Gastroesophageal sphincter (tissue), 4 donors: ENCODE measurements around the gene MACROD2. TPM values are rescaled to one million over a fixed set of nuclear protein-coding genes. Genes with fewer than 3 reads are reported as not detected.

Experiments
- ATAC-seq: fragments of 150-250 bp; one replicate; pipeline ENCODE4 v1.9.1; 2016; ENCODE audit warnings: mild to moderate bottlenecking, moderate library complexity
- H3K27ac ChIP-seq, 4 donors: fragments of 200-600 bp; sonication (generic) in 3 of 4; 1 replicate in 3 of 4; 2 replicates in 1 of 4; pipeline ENCODE4 v1.5.1; 2016 to 2019
- H3K27me3 ChIP-seq: fragments of 200-600 bp; sonication (generic); one replicate; pipeline ENCODE4 v1.5.1; 2019
- H3K36me3 ChIP-seq, 2 donors: fragments of 200-600 bp; sonication (generic); one replicate each; pipeline ENCODE4 v1.5.1; 2019; ENCODE audit warnings: control low read depth in 1 of 2
- H3K4me1 ChIP-seq, 3 donors: fragments of 200-600 bp; sonication (generic); 1 replicate in 2 of 3; 2 replicates in 1 of 3; pipeline ENCODE4 v1.5.1; 2016 to 2019; ENCODE audit warnings: control low read depth in 2 of 3
- H3K4me3 ChIP-seq, 2 donors: fragments of 200-600 bp; sonication (generic); one replicate each; pipeline ENCODE4 v1.5.1; 2019; ENCODE audit warnings: mild to moderate bottlenecking in 1 of 2, moderate library complexity in 1 of 2
- H3K9me3 ChIP-seq, 3 donors: fragments of 200-600 bp; sonication (generic); one replicate each; pipeline ENCODE4 v1.5.1; 2017 to 2019; ENCODE audit warnings: control low read depth in 2 of 3
- CTCF ChIP-seq, 4 experiments: fragments of 200-600 bp in 2 of 4; fragments of 450-650 bp in 2 of 4; sonication (generic) in 1 of 4; IDR thresholded peaks; one replicate each; pipeline ENCODE4 v1.5.1; 2017 to 2019; ENCODE audit warnings: antibody characterized with exemption in 4 of 4, mild to moderate bottlenecking in 2 of 4, moderate library complexity in 2 of 4
- EP300 ChIP-seq: sonication (generic); formaldehyde crosslinking; IDR thresholded peaks from one replicate; pipeline ENCODE4 v1.6.1; 2017; ENCODE audit warnings: antibody characterized with exemption, mild to moderate bottlenecking
- POLR2A ChIP-seq, 2 donors: fragments of 450-650 bp; IDR thresholded peaks; one replicate each; pipeline ENCODE4 v1.6.1; 2017; ENCODE audit warnings: antibody characterized with exemption in 2 of 2, mild to moderate bottlenecking in 2 of 2, moderate library complexity in 1 of 2
- POLR2AphosphoS5 ChIP-seq: sonication (generic); formaldehyde crosslinking; IDR thresholded peaks from one replicate; pipeline ENCODE4 v1.6.1; 2017; ENCODE audit warnings: antibody characterized with exemption
- WGBS, 2 donors: methylation state at CpG; one replicate each; pipeline ENCODE4 v1.1.5; 2018; ENCODE audit warnings: low coverage in 1 of 2; 5-methylcytosine and 5-hydroxymethylcytosine counted together
- total RNA-seq, 4 donors: library from RNA; depleted of rRNA; stranded (reverse); fragments of >200 nt; gene quantifications; one replicate each; pipeline ENCODE4 v1.1.0, GENCODE V29; 2016

The MACROD2 gene
- total RNA-seq, 4 donors from 2014 or later = 4.0 to 12.1 (median 7.4) TPM

GRCh38 chr20:15555913-15556312 is 1560.6 kb downstream of the MACROD2 start:
- 15 to 16% methylated on average over 2 of the region's 2 CpGs for WGBS, 2 donors
- TF ChIP-seq POLR2AphosphoS5 (peak; percentile 82), CTCF (IDR thresholded peaks at IDR 0.05) (no peak)
- H3K9me3 ChIP-seq = peaks cover 0 to 15% (median 0%) of the 10 kb centered on the region in 3 donors
- no peaks in the 10 kb centered on the region for H3K27me3 ChIP-seq
- no peaks in the 10 kb centered on the region for H3K36me3 ChIP-seq
- no peak overlapping the region for H3K4me3 ChIP-seq
- no peak overlapping the region for H3K27ac ChIP-seq
- ATAC-seq = no peak
- H3K4me1 ChIP-seq = no peaks in the 10 kb centered on the region

- Histone ChIP-seq H3K9me3 (peaks cover 0 to 14% (median 0%) of the 10 kb centered on the region in 3 donors), H3K27ac (no peak overlapping the region), H3K4me3 (no peak overlapping the region), H3K36me3 (no peaks in the 10 kb centered on the region), H3K4me1 (peaks cover 0 to 7% (median 0%) of the 10 kb centered on the region in 3 donors), H3K27me3 (no peaks in the 10 kb centered on the region)
- no peak for TF ChIP-seq CTCF (IDR thresholded peaks at IDR 0.05)
- TF ChIP-seq POLR2AphosphoS5 = no peak
- no peak for TF ChIP-seq EP300
- TF ChIP-seq POLR2A (IDR thresholded peaks at IDR 0.05) = no peak
- WGBS, 2 donors = 58 to 79% methylated on average over 1 of the region's 1 CpG
- ATAC-seq = no peak
Observed at GRCh38 chr20:15556869-15557268, 1561.6 kb downstream of the MACROD2 start.

GRCh38 chr20:15561070-15561569 is 1565.8 kb downstream of the MACROD2 start:
- 90 to 93% methylated on average over 2 to 3 of the region's 3 CpGs for WGBS, 2 donors

GRCh38 chr20:15561707-15562404 is 1566.5 kb downstream of the MACROD2 start:
- H3K4me1 ChIP-seq = peaks cover 0 to 7% (median 0%) of the 10 kb centered on the region in 3 donors
- no peaks in the 10 kb centered on the region for H3K27me3 ChIP-seq
- no peak overlapping the region for H3K27ac ChIP-seq
- H3K36me3 ChIP-seq = no peaks in the 10 kb centered on the region
- no peaks in the 10 kb centered on the region for H3K9me3 ChIP-seq
- no peak for TF ChIP-seq POLR2AphosphoS5
- ATAC-seq = no peak
- no peak overlapping the region for H3K4me3 ChIP-seq
- 41 to 59% methylated on average over 5 of the region's 5 CpGs for WGBS, 2 donors

More at GRCh38 chr20:15561070-15561569, 1565.8 kb downstream of the MACROD2 start:
- TF ChIP-seq POLR2A (IDR thresholded peaks at IDR 0.05) (no peak), EP300 (no peak), POLR2AphosphoS5 (no peak), CTCF (IDR thresholded peaks at IDR 0.05) (no peak)
- no peak overlapping the region for H3K4me3 ChIP-seq
- H3K36me3 ChIP-seq = no peaks in the 10 kb centered on the region
- peaks cover 0 to 7% (median 0%) of the 10 kb centered on the region in 3 donors for H3K4me1 ChIP-seq
- no peak for ATAC-seq
- H3K9me3 ChIP-seq = no peaks in the 10 kb centered on the region
- no peak overlapping the region for H3K27ac ChIP-seq
- no peaks in the 10 kb centered on the region for H3K27me3 ChIP-seq

- Histone ChIP-seq H3K9me3 (no peaks in the 10 kb centered on the region), H3K4me1 (peaks cover 0 to 7% (median 0%) of the 10 kb centered on the region in 3 donors), H3K27me3 (no peaks in the 10 kb centered on the region), H3K36me3 (no peaks in the 10 kb centered on the region), H3K4me3 (no peak overlapping the region), H3K27ac (no peak overlapping the region)
- ATAC-seq = no peak
- 26 to 51% methylated on average over 4 of the region's 4 CpGs for WGBS, 2 donors
- TF ChIP-seq EP300 (no peak), CTCF (IDR thresholded peaks at IDR 0.05) (no peak), POLR2A (IDR thresholded peaks at IDR 0.05) (no peak), POLR2AphosphoS5 (no peak)
Observed at GRCh38 chr20:15563836-15564235, 1568.5 kb downstream of the MACROD2 start.
